OCI-LY7 (cell line): ENCODE results near the gene NDEL1. TPM values are rescaled to one million over a fixed set of nuclear protein-coding genes. Genes with fewer than 3 reads are reported as not detected.

Experiments used
- BruUV-seq: library from RNA; stranded (reverse); fragments of 400-500 nt; replicated peaks from 2 replicates; lab custom pipeline; 2021; lab: Mats Ljungman, UMichigan
- CTCF ChIA-PET: fragments of 300-600 bp; sonication (Branson Sonifier 250); formaldehyde crosslinking; loops from one replicate; lab custom pipeline; 2022; ENCODE audit warnings: antibody characterized with exemption; ENCODE audit not compliant: unreplicated experiment; lab: Charles Lee
- POLR2A ChIA-PET: fragments of 300-600 bp; sonication (Branson Sonifier 250); formaldehyde crosslinking; loops from one replicate; lab custom pipeline; 2022; ENCODE audit warnings: antibody characterized with exemption; lab: Charles Lee
- DNase-seq: peaks from one replicate; pipeline ENCODE4 v3.0.0-alpha.2; 2015; ENCODE audit warnings: low spot score
- H2AFZ ChIP-seq: fragments of 200-600 bp; sonication (generic), shearing (Covaris generic); 2 replicates; pipeline ENCODE4 v1.6.1; 2014; ENCODE audit warnings: mild to moderate bottlenecking, antibody characterized with exemption, low read length, moderate library complexity
- H3K27ac ChIP-seq: fragments of 200-600 bp; sonication (generic); 2 replicates; pipeline ENCODE4 v1.5.1; 2014; ENCODE audit warnings: mixed run types, low read depth, mild to moderate bottlenecking, moderate library complexity, low read length, inconsistent platforms; ENCODE audit not compliant: poor library complexity, severe bottlenecking
- H3K36me3 ChIP-seq: fragments of 200-600 bp; sonication (generic); 2 replicates; pipeline ENCODE4 v1.6.1; 2014; ENCODE audit warnings: mild to moderate bottlenecking, antibody characterized with exemption, low read length, moderate library complexity, mixed read lengths; ENCODE audit not compliant: insufficient read depth
- H3K4me1 ChIP-seq: fragments of 200-600 bp; sonication (generic); 2 replicates; pipeline ENCODE4 v1.5.1; 2014; ENCODE audit warnings: mild to moderate bottlenecking, low read length; ENCODE audit not compliant: insufficient read depth, poor library complexity, severe bottlenecking
- H3K4me2 ChIP-seq: fragments of 200-600 bp; sonication (generic); 2 replicates; pipeline ENCODE4 v1.6.1; 2014; ENCODE audit warnings: mild to moderate bottlenecking, low read length
- H3K4me3 ChIP-seq: fragments of 200-600 bp; sonication (generic); 2 replicates; pipeline ENCODE4 v1.5.1; 2014; ENCODE audit warnings: mild to moderate bottlenecking, low read depth, low read length; ENCODE audit not compliant: poor library complexity, severe bottlenecking
- H3K79me2 ChIP-seq: fragments of 200-600 bp; sonication (generic); 2 replicates; pipeline ENCODE4 v1.6.1; 2016; ENCODE audit warnings: low read depth, mild to moderate bottlenecking, low read length, moderate library complexity, mixed read lengths; ENCODE audit not compliant: insufficient read depth
- H3K9me2 ChIP-seq: fragments of 200-600 bp; sonication (generic); 2 replicates; pipeline ENCODE4 v1.6.1; 2016; ENCODE audit warnings: mild to moderate bottlenecking, low read length, mixed read lengths; ENCODE audit not compliant: insufficient read depth
- H3K9me3 ChIP-seq: fragments of 200-600 bp; sonication (generic); 2 replicates; pipeline ENCODE4 v1.6.1; 2014; ENCODE audit warnings: mild to moderate bottlenecking, mixed run types, low read length, mixed read lengths
- H4K20me1 ChIP-seq: fragments of 200-600 bp; sonication (generic); 2 replicates; pipeline ENCODE4 v1.6.1; 2014; ENCODE audit warnings: mild to moderate bottlenecking, antibody characterized with exemption, low read length, moderate library complexity, mixed read lengths; ENCODE audit not compliant: insufficient read depth
- CTCF ChIP-seq: fragments of 200-600 bp; sonication (generic); conservative IDR thresholded peaks from 2 replicates; pipeline ENCODE4 v1.5.1; 2014; ENCODE audit warnings: mild to moderate bottlenecking, antibody characterized with exemption, low read length, moderate library complexity, mixed read lengths
- EZH2phosphoT487 ChIP-seq: fragments of 200-600 bp; sonication (generic); IDR thresholded peaks from 2 replicates; pipeline ENCODE4 v1.6.1; 2018; ENCODE audit warnings: low read depth, borderline replicate concordance, mild to moderate bottlenecking, mixed run types, antibody characterized with exemption, low read length, moderate library complexity, mixed read lengths
- intact Hi-C: fragments of 100-400 bp; cut with micrococcal nuclease; formaldehyde crosslinking; loops from one replicate; pipeline ENCODE4 v1.10.0; 2022; ENCODE audit not compliant: unreplicated experiment
- total RNA-seq, 2 experiments: library from RNA; depleted of rRNA in 1 of 2; stranded (reverse); fragments of >200 nt in 1 of 2; shearing (Covaris generic) in 1 of 2; gene quantifications; 2 replicates each; pipeline ENCODE4 v1.2.3, GENCODE V29; 2014 to 2022

NDEL1 gene
- total RNA-seq, 2 experiments from 2014 or later: 37.9 to 65.7 TPM

GRCh38 chr17:8436169-8436843, 622 bp downstream of the NDEL1 start:
- peaks cover 46% of the 10 kb centered on the region for H3K79me2 ChIP-seq
- peaks cover 15% of the 10 kb centered on the region for H3K4me1 ChIP-seq

GRCh38 chr17:8436844-8437171, 1.1 kb downstream of the NDEL1 start:
- Histone ChIP-seq H3K79me2 (peaks cover 51% of the 10 kb centered on the region), H2AFZ (peak overlapping the region; percentile 74; the same call in 1 of the 2 replicates), H3K4me2 (peak overlapping the region; percentile 99), H3K27ac (peak overlapping the region; percentile 70), H3K4me3 (peak overlapping the region; percentile 99), H4K20me1 (0 out of 2 replicates have a peak, but pooled peaks cover 7% of the 10 kb centered on the region), H3K9me2 (no peaks in the 10 kb centered on the region), H3K36me3 (peaks cover 14% of the 10 kb centered on the region), H3K4me1 (peaks cover 19% of the 10 kb centered on the region), H3K9me3 (no peaks in the 10 kb centered on the region)
- ChIA-PET CTCF (no interaction called here), POLR2A (interaction anchor here (0.6 to 1.2 kb wide), 4 partner anchors 9 to 194 kb away, joined by 3 to 6 read pairs (median 4); partner anchors contain the start of gene MYH10)
- BruUV-seq: no TSS peak
- TF ChIP-seq CTCF: no peak
- TF ChIP-seq EZH2phosphoT487: no peak
- intact Hi-C loops: loop anchor here (5.0 kb wide), 1 partner anchor 195 kb away; the partner anchor contains the start of gene MYH10
- DNase-seq: no peak

More at GRCh38 chr17:8436169-8436843, 622 bp downstream of the NDEL1 start:
- Histone ChIP-seq H2AFZ (peak overlapping the region; percentile 74), H4K20me1 (0 out of 2 replicates have a peak, but pooled peaks cover 7% of the 10 kb centered on the region), H3K4me2 (peak overlapping the region; percentile 99), H3K36me3 (peaks cover 14% of the 10 kb centered on the region), H3K27ac (peak overlapping the region; percentile 70), H3K4me3 (peak overlapping the region; percentile 99), H3K9me2 (no peaks in the 10 kb centered on the region), H3K9me3 (no peaks in the 10 kb centered on the region)
- intact Hi-C loops: loop anchor here (5.0 kb wide), 1 partner anchor 196 kb away; the partner anchor contains the start of gene MYH10
- TF ChIP-seq CTCF: peak; percentile 11; the same call in 1 of the 2 replicates
- TF ChIP-seq EZH2phosphoT487: no peak
- CTCF ChIA-PET: no interaction called here
- peak; percentile 65 for DNase-seq
- POLR2A ChIA-PET: interaction anchor here (0.6 to 1.2 kb wide), 10 partner anchors 10 to 292 kb away, joined by 3 to 6 read pairs (median 4); partner anchors contain the start of genes KRABD2 and MYH10
- BruUV-seq: no TSS peak
